ENCODE data around the gene CADPS.

DNA sequence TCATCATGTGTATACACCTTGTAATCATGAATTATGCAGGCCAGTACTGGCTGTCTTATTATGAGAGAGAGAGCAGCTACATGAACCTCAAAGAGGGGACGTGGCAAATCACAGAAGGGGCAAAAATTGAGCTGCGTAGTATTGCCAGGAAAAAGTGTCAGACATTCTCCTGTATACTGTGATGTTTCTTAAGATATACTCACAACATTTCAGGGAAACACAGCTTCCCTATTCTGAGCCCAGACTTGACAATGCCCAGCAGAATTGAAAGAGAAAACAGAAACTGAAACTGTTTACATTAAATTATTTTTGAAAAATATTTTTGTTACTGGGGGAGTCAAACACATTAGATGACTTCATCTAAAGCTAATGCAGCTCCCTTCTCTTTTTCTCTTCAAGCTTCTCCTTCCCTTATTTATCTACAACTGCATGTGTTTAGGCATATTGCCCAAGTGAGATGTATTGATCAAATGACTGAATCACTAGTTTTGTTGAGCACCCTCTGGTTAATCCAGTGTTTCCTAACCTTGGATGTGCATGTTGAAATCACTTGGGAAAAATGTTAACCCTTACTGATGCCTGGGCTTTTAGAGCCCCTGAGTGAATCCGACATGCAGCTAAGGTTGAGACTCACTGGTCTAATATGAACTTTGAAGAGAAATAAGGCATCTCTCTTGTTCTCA is 39.5 kb downstream of the CADPS start:
- TF ChIP-seq GATA2 (IDR thresholded peaks at IDR 0.05; ENCODE audit: low read depth, low read length) = no peak
- no peak for TF ChIP-seq GATA3 (IDR thresholded peaks at IDR 0.05; ENCODE audit: low read depth, low read length)

Data from SH-SY5Y (cell line).